UCSD-AML1 (cell line): ENCODE measurements around the gene SFI1.
"Not testable (repeated sequence)": the region's sequence is repeated elsewhere in the genome, so short reads cannot be mapped to it uniquely, and the experiment has no call there.

Experiments
- DNase-seq: peaks from one replicate; lab custom pipeline; 2025; ENCODE audit not compliant: unreplicated experiment; lab: John Stamatoyannopoulos, UW

Gene SFI1

GRCh38 chr22:31586137-31586920 is 90.0 kb downstream of the SFI1 start:
- no peak for DNase-seq

GRCh38 chr22:31588970-31589675 is 92.8 kb downstream of the SFI1 start:
- DNase-seq = no peak

- DNase-seq = not testable (repeated sequence)
Observed at GRCh38 chr22:31590161-31590560, 93.8 kb downstream of the SFI1 start.

GRCh38 chr22:31595271-31595670 is 98.9 kb downstream of the SFI1 start:
- DNase-seq = no peak

- no peak for DNase-seq
Observed at GRCh38 chr22:31602259-31602952, 106.1 kb downstream of the SFI1 start.

GRCh38 chr22:31603081-31603525 is 106.8 kb downstream of the SFI1 start:
- no peak for DNase-seq

- no peak for DNase-seq
Observed at GRCh38 chr22:31603574-31603973, 107.2 kb downstream of the SFI1 start.

- no peak for DNase-seq
Observed at GRCh38 chr22:31604137-31604705, 107.9 kb downstream of the SFI1 start.

- peak; percentile 39 for DNase-seq
Observed at GRCh38 chr22:31604746-31605705, 108.7 kb downstream of the SFI1 start.

GRCh38 chr22:31605851-31606585 is 109.7 kb downstream of the SFI1 start:
- no peak for DNase-seq

GRCh38 chr22:31607696-31608095 is 111.4 kb downstream of the SFI1 start:
- DNase-seq = no peak

GRCh38 chr22:31609716-31610115 is 113.4 kb downstream of the SFI1 start:
- no peak for DNase-seq

- no peak for DNase-seq
Observed at GRCh38 chr22:31610611-31611010, 114.3 kb downstream of the SFI1 start.

- DNase-seq = no peak
Observed at GRCh38 chr22:31611061-31611760, 114.9 kb downstream of the SFI1 start.

- DNase-seq = no peak
Observed at GRCh38 chr22:31612891-31613285, 116.6 kb downstream of the SFI1 start.

- no peak for DNase-seq
Observed at GRCh38 chr22:31613286-31613903, 117.1 kb downstream of the SFI1 start.

GRCh38 chr22:31613904-31614296 is 117.6 kb downstream of the SFI1 start:
- DNase-seq = no peak

GRCh38 chr22:31614781-31615490 is 118.6 kb downstream of the SFI1 start:
- no peak for DNase-seq
